Adrenal gland (tissue), 5 donors: ENCODE data around the gene MAPKAP1.

Experiments used
- POLR2A ChIP-seq, 2 donors: fragments of 450-650 bp; IDR thresholded peaks; one replicate each; pipeline ENCODE4 v1.6.1; 2017; ENCODE audit warnings: antibody characterized with exemption in 2 of 2, mild to moderate bottlenecking in 2 of 2, moderate library complexity in 1 of 2
- TF ChIP-seq, protein P1 (sequence below), 6 experiments: fragments of 450-650 bp in 4 of 6; fragments of 200-600 bp in 2 of 6; sonication (generic) in 1 of 6; IDR thresholded peaks; 1 replicate in 5 of 6; 2 replicates in 1 of 6; pipeline versions ENCODE4 v1.5.1 to v1.8.0; 2016 to 2021; ENCODE audit warnings: antibody characterized with exemption in 6 of 6, mild to moderate bottlenecking in 2 of 6, moderate library complexity in 1 of 6
- donor health status: DM: no; HTN: no; CAD: no.

DNA sequence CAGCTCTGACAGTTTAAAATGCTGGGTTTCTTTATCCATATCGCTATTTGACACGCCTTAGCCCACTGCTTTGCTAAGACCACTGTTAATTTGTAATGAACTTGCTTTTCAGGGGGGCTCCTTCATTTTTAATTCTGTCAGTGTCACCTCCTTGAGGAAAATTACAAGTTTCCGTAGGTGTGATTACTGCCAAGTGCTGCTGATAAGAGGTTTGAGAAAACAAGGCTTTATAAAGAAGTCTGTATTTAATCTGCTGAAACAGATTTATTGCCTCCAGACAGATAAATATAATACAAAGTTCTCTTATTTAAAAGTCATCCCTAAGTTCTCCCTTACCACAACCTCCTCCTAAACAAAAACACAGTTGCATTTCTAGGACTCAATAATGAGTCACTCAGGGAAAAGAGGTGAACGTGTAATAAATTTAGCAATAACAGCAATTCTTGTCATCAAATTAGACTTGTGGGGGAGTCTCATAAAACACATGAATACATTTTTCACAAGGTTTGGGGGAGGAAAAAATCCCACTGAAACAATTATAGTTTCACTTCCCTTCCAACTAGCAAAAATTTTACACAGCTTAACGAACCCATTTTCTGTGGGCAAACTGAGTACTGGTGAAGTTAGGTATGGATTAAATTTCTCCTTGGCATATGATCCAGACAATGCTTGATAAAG is 72.8 kb downstream of the MAPKAP1 start:
- TF ChIP-seq, protein P1, sequence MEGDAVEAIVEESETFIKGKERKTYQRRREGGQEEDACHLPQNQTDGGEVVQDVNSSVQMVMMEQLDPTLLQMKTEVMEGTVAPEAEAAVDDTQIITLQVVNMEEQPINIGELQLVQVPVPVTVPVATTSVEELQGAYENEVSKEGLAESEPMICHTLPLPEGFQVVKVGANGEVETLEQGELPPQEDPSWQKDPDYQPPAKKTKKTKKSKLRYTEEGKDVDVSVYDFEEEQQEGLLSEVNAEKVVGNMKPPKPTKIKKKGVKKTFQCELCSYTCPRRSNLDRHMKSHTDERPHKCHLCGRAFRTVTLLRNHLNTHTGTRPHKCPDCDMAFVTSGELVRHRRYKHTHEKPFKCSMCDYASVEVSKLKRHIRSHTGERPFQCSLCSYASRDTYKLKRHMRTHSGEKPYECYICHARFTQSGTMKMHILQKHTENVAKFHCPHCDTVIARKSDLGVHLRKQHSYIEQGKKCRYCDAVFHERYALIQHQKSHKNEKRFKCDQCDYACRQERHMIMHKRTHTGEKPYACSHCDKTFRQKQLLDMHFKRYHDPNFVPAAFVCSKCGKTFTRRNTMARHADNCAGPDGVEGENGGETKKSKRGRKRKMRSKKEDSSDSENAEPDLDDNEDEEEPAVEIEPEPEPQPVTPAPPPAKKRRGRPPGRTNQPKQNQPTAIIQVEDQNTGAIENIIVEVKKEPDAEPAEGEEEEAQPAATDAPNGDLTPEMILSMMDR (IDR thresholded peaks at IDR 0.05), result no peak
- TF ChIP-seq POLR2A (IDR thresholded peaks at IDR 0.05), result no peak
